Stimulated activated CD8-positive, alpha-beta memory T cell treated with anti-CD3 and anti-CD28 coated beads, Interleukin-2, amount 100 ng/mL, for 48 hours (primary cell): ENCODE measurements around the gene NACC2.

Source experiments
- DNase-seq, 2 donors: peaks; one replicate each; pipeline ENCODE4 v3.0.0-alpha.2; 2020; ENCODE audit warnings: low read depth in 2 of 2

The NACC2 gene

DNA sequence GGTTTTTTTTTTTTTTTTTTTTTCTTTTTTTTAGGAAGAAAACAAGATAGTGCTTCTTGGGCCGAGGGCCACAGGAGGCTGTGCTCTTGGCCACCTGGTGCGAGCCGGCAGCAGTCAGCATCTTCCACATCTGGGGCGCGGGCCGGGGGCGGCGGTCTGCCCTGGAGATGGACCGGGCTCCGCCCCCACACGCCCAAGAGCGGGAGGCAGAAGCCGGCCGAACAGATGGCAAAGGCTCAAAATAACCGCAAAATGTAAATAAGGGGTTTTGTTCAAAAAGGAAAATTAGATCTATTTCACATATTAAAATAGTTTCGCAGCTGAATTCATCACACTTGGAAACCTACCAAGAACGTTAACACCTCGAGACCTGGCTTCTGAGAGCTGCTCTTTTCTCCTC lies 82.4 kb downstream of the NACC2 start:
- no peak for DNase-seq

DNA sequence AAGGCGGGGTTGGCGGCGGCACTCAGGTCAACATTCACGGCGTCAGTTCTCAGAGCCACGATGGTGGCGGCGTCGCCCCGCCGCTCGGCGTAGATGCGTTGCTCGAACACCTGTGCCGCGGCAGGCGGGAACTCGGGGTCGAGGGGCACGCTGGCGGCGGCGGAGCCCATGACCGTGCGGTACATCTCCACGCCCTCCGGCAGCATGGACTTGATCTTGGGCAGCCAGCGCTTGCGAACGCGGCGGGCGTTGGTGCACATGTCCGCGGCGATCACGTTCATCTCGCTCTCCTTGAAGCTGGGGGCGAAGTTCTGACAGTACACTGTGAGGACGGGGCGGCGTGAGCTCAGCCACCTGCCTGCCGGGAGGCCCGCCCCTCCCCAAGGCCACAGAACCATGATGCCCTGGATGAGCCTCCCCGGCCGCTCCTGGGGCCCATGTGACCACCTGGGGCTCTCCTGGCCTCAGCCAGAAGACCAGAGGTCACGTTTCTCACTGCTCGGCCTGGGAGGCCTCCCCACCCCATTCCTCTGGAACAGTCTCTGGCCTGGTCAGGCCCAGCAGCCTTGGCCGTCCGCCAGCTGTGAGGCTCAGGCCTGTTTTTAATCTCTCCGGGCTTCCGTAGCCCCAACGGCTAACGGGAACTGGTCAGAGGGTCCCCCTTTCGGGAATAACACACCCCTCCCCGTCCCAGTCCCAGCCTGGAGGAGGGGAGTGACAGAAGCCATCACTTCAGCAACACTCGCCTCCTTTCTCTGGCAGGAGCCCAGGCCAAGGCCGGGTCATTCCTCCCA lies 83.2 kb downstream of the NACC2 start:
- no peak for DNase-seq

DNA sequence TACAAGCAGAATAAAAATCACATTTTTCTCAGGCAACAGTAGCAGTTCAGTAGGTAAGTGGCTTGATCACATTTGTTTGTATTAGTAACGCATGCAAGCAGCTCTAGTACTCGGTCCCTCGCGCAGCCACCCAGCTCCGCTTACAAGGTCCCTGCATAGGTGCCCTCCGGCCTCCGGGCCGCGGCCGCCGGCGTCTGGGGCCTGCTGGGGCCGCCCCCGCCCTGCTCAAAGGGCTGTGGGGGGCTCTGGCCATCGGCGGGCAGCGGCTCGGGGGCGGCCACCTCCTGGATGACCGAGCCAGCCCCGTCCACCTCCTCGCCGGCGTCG lies 83.8 kb downstream of the NACC2 start:
- DNase-seq: no peak

GRCh38 chr9:136010615-136011361 lies 84.3 kb downstream of the NACC2 start:
- DNase-seq: no peak

DNA sequence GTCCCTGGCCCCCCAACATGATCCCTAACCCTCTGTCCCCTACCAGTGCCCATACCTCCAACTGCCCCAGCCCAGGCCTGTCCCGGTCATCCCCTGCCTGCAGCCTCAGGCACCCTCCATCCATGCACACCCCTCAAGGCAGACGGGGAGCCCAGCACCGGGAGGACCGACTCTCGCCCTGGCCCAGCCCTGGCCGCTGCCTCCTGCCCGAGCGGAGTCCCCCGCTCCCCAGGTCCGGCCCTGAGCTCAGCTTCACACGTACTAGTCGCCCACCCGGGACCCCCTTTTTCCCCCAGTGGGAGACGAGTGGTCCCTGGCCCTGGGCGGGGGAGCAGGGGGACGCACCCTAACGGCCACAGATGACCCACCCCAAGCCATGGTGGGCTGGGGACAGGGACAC lies 84.9 kb downstream of the NACC2 start:
- no peak for DNase-seq

DNA sequence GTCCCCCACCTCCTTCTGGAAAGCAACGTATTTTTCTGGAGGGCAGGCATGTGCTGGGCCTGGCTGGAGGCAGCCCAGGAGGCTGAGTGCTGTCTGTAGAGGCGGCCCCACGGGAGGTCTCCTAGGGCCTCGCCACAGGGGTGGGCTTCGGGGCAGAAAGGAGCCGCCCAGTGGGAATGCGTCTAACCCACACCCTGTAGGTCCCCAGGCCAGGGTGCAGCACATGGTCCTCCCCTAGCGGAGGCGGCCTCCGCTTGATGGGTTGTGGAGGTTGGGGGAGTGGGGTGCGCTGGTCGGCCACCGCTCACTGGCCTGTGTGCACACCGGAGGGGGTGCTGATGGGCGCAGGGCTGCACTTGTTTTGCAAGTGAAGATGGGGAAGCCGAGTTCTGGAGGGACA lies 85.6 kb downstream of the NACC2 start:
- no peak for DNase-seq

GRCh38 chr9:136008693-136008997 lies 86.4 kb downstream of the NACC2 start:
- no peak for DNase-seq

DNA sequence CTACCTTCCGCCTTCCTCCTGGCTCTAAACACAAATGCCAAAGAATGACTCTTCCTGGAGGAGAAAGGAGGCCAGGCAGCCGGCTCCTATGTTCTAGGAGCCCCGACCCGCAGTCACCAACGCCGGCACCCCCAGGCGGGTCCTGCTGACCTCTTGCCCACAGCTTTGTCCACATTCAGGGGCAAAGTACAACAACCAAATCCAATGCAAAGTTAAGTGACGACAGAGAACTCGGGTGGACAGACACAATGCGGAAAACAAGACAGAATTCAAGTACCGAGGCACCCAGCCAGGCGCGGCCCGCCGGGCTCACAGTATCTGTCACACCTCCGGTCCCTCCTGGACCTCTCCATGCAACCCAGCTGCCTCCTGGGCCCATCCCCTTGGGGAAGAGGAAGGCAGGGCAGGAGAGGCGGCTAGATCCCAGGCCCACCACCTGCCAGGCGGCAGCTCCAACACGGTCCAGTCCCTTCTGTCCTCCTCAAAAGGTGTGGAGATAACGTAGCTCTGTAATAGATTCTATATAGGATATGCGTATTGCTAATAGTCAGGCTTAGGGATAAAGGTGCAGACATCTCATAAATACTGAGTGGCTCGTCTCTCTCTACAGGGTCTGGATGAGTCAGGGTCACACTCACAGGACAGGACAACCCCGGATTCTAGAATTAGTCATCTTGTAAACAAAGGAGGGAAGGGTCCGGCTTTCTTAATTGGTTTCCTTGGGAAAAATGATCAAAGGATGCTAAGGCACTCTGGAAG lies 87.0 kb downstream of the NACC2 start:
- no peak for DNase-seq

DNA sequence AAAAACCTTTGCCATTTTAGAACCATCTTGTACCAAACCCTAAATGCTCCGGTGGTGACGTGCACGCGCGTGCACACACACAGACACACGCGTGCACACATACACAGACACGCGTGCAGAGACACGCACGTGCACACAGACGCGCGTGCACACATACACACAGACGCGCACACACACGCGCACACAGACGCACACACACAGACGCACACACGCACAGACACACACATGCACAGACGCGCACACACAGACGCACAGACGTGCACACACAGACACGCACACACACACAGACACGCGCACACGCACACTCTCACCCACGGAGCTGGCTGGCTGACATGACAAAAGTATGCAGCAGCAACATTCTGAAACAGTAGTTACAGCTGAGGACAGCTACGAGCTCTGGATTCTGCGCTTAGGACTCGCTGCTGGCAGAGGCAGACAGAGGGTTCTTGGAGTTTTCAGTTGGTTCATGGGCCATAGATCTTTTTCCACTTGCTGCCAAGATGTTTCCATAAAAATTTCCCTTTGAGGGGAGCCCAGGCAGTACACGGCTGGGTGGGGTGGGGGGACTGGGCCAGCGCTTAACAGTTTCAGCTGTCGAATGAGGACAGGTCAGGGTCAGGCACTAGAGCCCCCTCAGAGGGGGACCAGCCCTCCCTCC lies 87.7 kb downstream of the NACC2 start:
- DNase-seq: no peak

DNA sequence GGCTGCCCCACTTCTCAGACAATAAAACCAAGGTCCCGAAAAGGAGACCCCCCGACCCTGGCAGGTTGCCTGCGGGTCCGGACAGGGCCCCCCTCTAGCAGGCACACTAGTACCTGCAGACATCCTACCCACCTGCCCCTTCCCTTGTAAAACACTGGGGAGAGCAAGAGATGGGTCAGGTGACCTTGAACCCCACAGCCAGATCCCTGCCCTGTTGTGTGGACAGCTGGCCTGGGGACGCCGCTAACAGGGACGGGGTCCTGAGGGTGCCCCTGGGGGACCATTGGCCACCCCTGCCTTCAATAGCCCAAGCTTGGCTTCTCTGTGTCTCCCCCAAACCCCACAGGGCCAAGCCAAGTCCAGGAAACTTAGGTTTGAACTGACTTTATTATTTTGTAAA lies 88.9 kb downstream of the NACC2 start:
- DNase-seq: no peak

GRCh38 chr9:136004712-136005111 lies 90.4 kb downstream of the NACC2 start:
- no peak for DNase-seq

GRCh38 chr9:136004219-136004618 lies 90.9 kb downstream of the NACC2 start:
- no peak for DNase-seq

- no peak for DNase-seq
Measured at GRCh38 chr9:136003411-136004218, 91.5 kb downstream of the NACC2 start.

DNA sequence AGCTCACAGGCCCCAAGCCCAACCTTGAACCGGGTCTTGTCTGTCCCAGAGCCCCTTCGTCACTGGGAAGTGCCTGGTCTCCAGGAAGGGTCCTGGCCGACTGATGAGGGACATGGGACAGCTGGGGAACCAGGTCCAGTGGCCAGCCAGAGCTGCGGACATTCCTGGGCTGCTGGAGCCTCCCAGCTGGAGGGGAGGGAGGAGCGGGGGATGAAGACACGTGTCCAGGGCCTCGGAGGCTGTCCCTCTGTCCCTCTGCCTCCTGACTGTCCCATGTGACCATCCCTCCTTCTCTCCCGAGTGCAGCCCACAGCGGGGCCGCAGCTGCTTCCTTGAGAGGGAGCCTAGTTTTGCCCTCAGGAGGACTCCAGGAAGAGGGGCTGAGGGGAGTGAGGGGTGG lies 92.2 kb downstream of the NACC2 start:
- DNase-seq: no peak

GRCh38 chr9:136002215-136002614 lies 92.9 kb downstream of the NACC2 start:
- DNase-seq: no peak

DNA sequence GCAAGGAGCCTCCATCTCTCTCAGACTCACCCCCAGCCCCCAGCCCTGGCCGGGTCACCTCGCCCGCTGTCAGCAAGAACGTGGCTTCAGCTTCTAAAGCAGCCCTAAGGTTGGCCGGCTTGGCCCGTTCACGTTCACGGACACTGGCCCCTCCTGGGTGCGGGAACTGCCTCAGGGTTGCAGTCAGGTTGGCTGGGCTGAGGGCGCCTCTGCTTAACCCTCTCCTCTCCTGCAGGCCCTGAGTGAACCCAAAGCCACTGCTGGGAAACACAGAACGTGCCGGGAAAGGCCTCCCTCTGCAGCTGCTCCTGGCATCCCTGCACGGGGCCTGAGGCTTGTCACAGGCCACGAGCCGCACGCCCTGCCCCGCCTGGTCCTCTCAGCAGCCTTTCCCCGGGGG lies 93.9 kb downstream of the NACC2 start:
- no peak for DNase-seq

GRCh38 chr9:135998410-135999071 lies 96.5 kb downstream of the NACC2 start:
- DNase-seq: no peak

- DNase-seq: no peak
Measured at GRCh38 chr9:135998016-135998380, 97.1 kb downstream of the NACC2 start.

DNA sequence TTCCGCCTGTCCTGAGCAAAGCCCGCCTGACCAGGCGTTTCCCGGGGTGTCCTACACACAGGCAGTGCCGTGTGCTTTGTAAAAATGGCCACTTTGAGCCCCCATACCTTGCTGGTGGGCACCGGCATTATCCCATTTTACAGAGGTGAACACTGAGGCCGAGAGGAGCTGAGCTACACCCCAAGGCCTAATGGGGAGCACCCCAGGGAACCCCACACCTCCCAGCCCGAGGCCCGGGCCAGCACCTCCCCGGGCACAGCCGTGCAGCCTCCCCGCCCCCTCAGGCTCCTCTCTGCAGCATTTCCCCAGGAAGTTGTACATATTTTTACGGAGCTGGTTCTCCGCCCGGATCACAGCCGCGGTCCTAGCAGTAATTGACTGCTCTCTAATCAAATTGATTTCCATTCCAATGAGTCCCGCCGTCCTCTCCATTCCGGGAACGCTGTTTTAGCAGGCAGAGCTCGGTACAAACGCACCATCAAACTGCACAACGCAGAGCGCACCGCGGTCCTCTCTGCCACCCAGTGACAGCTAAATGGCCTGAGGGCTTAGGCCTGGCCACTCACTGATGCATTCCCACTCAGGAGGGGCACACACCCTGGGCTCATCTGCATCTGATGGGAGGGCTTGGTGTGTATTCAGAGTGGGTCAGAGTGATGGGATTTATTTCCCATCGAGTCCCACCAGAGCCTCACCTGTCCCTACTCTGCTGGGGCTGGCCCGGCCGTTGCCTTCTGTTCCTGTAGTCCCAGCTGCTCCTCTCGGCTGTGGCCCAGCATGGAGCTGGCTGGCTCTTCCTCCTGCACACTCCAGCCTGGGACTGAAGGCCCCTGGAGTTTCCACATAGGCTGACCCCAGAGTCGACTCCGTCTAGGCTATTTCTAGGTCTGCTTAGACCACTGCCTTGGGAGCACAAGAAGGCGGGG lies 97.7 kb downstream of the NACC2 start:
- no peak for DNase-seq

- DNase-seq: no peak
Measured at GRCh38 chr9:135995816-135996215, 99.3 kb downstream of the NACC2 start.
